ENCODE data around the gene TOGARAM2.

TOGARAM2 gene

GRCh38 chr2:29064746-29065067 is 83.6 kb downstream of the TOGARAM2 start:
- Histone ChIP-seq H2AK5ac (ENCODE audit: low read length) (no peak overlapping the region), H3K23ac (ENCODE audit: low read length) (no peak overlapping the region), H4K8ac (ENCODE audit: low read depth, low read length) (no peak overlapping the region), H3K18ac (ENCODE audit: low read length) (no peak overlapping the region), H3K4ac (ENCODE audit: low read depth, low read length) (no peak overlapping the region), H3K27ac (ENCODE audit: low read depth, low read length) (no peak overlapping the region), H4K91ac (ENCODE audit: low read depth, low read length) (no peak overlapping the region), H3K4me3 (ENCODE audit: low read depth, low read length) (no peak overlapping the region), H2BK5ac (ENCODE audit: low read depth, low read length, poor library complexity) (no peak overlapping the region), H3K27me3 (ENCODE audit: insufficient read depth, low read length) (no peaks in the 10 kb centered on the region), H3K79me1 (ENCODE audit: low read length) (no peaks in the 10 kb centered on the region), H3K4me1 (ENCODE audit: control insufficient read depth in 1 of 2, insufficient read depth in 2 of 2, low read length in 2 of 2) (no peaks in the 10 kb centered on the region), H3K9ac (ENCODE audit: low read length) (no peak overlapping the region), H3K4me2 (ENCODE audit: low read length) (no peak overlapping the region), H2BK12ac (ENCODE audit: low read length) (no peak overlapping the region), H3K79me2 (ENCODE audit: control insufficient read depth, insufficient read depth, low read length, poor library complexity) (no peaks in the 10 kb centered on the region), H3K9me3 (ENCODE audit: insufficient read depth, low read depth, low read length) (peaks cover 4% of the 10 kb centered on the region), H3K14ac (ENCODE audit: low read length) (no peak overlapping the region), H3K36me3 (ENCODE audit: control insufficient read depth in 1 of 2, insufficient read depth in 2 of 2, low read length in 2 of 2) (no peaks in the 10 kb centered on the region), H2AFZ (ENCODE audit: insufficient read depth, low read length, poor library complexity) (no peak overlapping the region), H4K12ac (ENCODE audit: low read depth, low read length) (no peak overlapping the region), H2BK120ac (ENCODE audit: insufficient read depth, low read length, poor library complexity) (no peak overlapping the region)
- no peak for DNase-seq
- no CpG with 5 or more reads among the region's 11 CpGs for WGBS (ENCODE audit: extremely low coverage, insufficient coverage, insufficient read length)

- H2AK5ac ChIP-seq (ENCODE audit: low read length), result no peak overlapping the region
- no peaks in the 10 kb centered on the region for H3K4me1 ChIP-seq (ENCODE audit: control insufficient read depth in 1 of 2, insufficient read depth in 2 of 2, low read length in 2 of 2)
- no peak overlapping the region for H3K9ac ChIP-seq (ENCODE audit: low read length)
- H3K4ac ChIP-seq (ENCODE audit: low read depth, low read length), result no peak overlapping the region
- H3K14ac ChIP-seq (ENCODE audit: low read length), result no peak overlapping the region
- H3K9me3 ChIP-seq (ENCODE audit: insufficient read depth, low read depth, low read length), result peaks cover 4% of the 10 kb centered on the region
- no peak overlapping the region for H2BK120ac ChIP-seq (ENCODE audit: insufficient read depth, low read length, poor library complexity)
- H3K4me2 ChIP-seq (ENCODE audit: low read length), result no peak overlapping the region
- no CpG with 5 or more reads among the region's 10 CpGs for WGBS (ENCODE audit: extremely low coverage, insufficient coverage, insufficient read length)
- H3K27ac ChIP-seq (ENCODE audit: low read depth, low read length), result no peak overlapping the region
- no peaks in the 10 kb centered on the region for H3K79me1 ChIP-seq (ENCODE audit: low read length)
- no peak overlapping the region for H4K8ac ChIP-seq (ENCODE audit: low read depth, low read length)
- H3K79me2 ChIP-seq (ENCODE audit: control insufficient read depth, insufficient read depth, low read length, poor library complexity), result no peaks in the 10 kb centered on the region
- no peak for DNase-seq
- no peak overlapping the region for H2AFZ ChIP-seq (ENCODE audit: insufficient read depth, low read length, poor library complexity)
- no peak overlapping the region for H2BK5ac ChIP-seq (ENCODE audit: low read depth, low read length, poor library complexity)
- no peak overlapping the region for H2BK12ac ChIP-seq (ENCODE audit: low read length)
- no peak overlapping the region for H3K18ac ChIP-seq (ENCODE audit: low read length)
- no peak overlapping the region for H4K12ac ChIP-seq (ENCODE audit: low read depth, low read length)
- H3K27me3 ChIP-seq (ENCODE audit: insufficient read depth, low read length), result no peaks in the 10 kb centered on the region
- H3K4me3 ChIP-seq (ENCODE audit: low read depth, low read length), result no peak overlapping the region
- no peaks in the 10 kb centered on the region for H3K36me3 ChIP-seq (ENCODE audit: control insufficient read depth in 1 of 2, insufficient read depth in 2 of 2, low read length in 2 of 2)
- no peak overlapping the region for H3K23ac ChIP-seq (ENCODE audit: low read length)
- no peak overlapping the region for H4K91ac ChIP-seq (ENCODE audit: low read depth, low read length)
Measured at GRCh38 chr2:29065068-29065811, 84.1 kb downstream of the TOGARAM2 start.

- no CpG with 5 or more reads among the region's 8 CpGs for WGBS (ENCODE audit: extremely low coverage, insufficient coverage, insufficient read length)
- Histone ChIP-seq H3K4ac (ENCODE audit: low read depth, low read length) (no peak overlapping the region), H3K23ac (ENCODE audit: low read length) (no peak overlapping the region)
Measured at GRCh38 chr2:29066271-29066860, 85.3 kb downstream of the TOGARAM2 start.

GRCh38 chr2:29066997-29067605 is 86.0 kb downstream of the TOGARAM2 start:
- no CpG with 5 or more reads among the region's 7 CpGs for WGBS (ENCODE audit: extremely low coverage, insufficient coverage, insufficient read length)
- Histone ChIP-seq H4K91ac (ENCODE audit: low read depth, low read length) (no peak overlapping the region), H3K79me1 (ENCODE audit: low read length) (no peaks in the 10 kb centered on the region), H2BK12ac (ENCODE audit: low read length) (no peak overlapping the region), H4K8ac (ENCODE audit: low read depth, low read length) (no peak overlapping the region), H3K18ac (ENCODE audit: low read length) (no peak overlapping the region), H3K36me3 (ENCODE audit: control insufficient read depth in 1 of 2, insufficient read depth in 2 of 2, low read length in 2 of 2) (no peaks in the 10 kb centered on the region), H3K14ac (ENCODE audit: low read length) (no peak overlapping the region), H3K4ac (ENCODE audit: low read depth, low read length) (no peak overlapping the region), H2BK5ac (ENCODE audit: low read depth, low read length, poor library complexity) (no peak overlapping the region), H3K23ac (ENCODE audit: low read length) (no peak overlapping the region), H3K9me3 (ENCODE audit: insufficient read depth, low read depth, low read length) (peaks cover 4% of the 10 kb centered on the region), H3K4me2 (ENCODE audit: low read length) (no peak overlapping the region), H3K27me3 (ENCODE audit: insufficient read depth, low read length) (no peaks in the 10 kb centered on the region), H2AFZ (ENCODE audit: insufficient read depth, low read length, poor library complexity) (no peak overlapping the region), H3K4me1 (ENCODE audit: control insufficient read depth in 1 of 2, insufficient read depth in 2 of 2, low read length in 2 of 2) (no peaks in the 10 kb centered on the region), H3K79me2 (ENCODE audit: control insufficient read depth, insufficient read depth, low read length, poor library complexity) (no peaks in the 10 kb centered on the region), H2BK120ac (ENCODE audit: insufficient read depth, low read length, poor library complexity) (no peak overlapping the region), H3K9ac (ENCODE audit: low read length) (no peak overlapping the region), H3K27ac (ENCODE audit: low read depth, low read length) (no peak overlapping the region), H2AK5ac (ENCODE audit: low read length) (no peak overlapping the region), H3K4me3 (ENCODE audit: low read depth, low read length) (peak overlapping the region; percentile 49), H4K12ac (ENCODE audit: low read depth, low read length) (no peak overlapping the region)
- no peak for DNase-seq

More at GRCh38 chr2:29066271-29066860, 85.3 kb downstream of the TOGARAM2 start:
- DNase-seq, result peak in 1 of 2 donors; percentile 54
- Histone ChIP-seq H3K36me3 (ENCODE audit: control insufficient read depth in 1 of 2, insufficient read depth in 2 of 2, low read length in 2 of 2) (no peaks in the 10 kb centered on the region), H3K18ac (ENCODE audit: low read length) (no peak overlapping the region), H2BK120ac (ENCODE audit: insufficient read depth, low read length, poor library complexity) (no peak overlapping the region), H3K27ac (ENCODE audit: low read depth, low read length) (no peak overlapping the region), H4K91ac (ENCODE audit: low read depth, low read length) (no peak overlapping the region), H2AK5ac (ENCODE audit: low read length) (no peak overlapping the region), H3K9ac (ENCODE audit: low read length) (no peak overlapping the region), H3K4me3 (ENCODE audit: low read depth, low read length) (no peak overlapping the region), H2BK5ac (ENCODE audit: low read depth, low read length, poor library complexity) (no peak overlapping the region), H3K4me1 (ENCODE audit: control insufficient read depth in 1 of 2, insufficient read depth in 2 of 2, low read length in 2 of 2) (no peaks in the 10 kb centered on the region), H2BK12ac (ENCODE audit: low read length) (no peak overlapping the region), H3K79me1 (ENCODE audit: low read length) (no peaks in the 10 kb centered on the region), H3K27me3 (ENCODE audit: insufficient read depth, low read length) (no peaks in the 10 kb centered on the region), H4K8ac (ENCODE audit: low read depth, low read length) (no peak overlapping the region), H3K14ac (ENCODE audit: low read length) (no peak overlapping the region), H2AFZ (ENCODE audit: insufficient read depth, low read length, poor library complexity) (no peak overlapping the region), H3K4me2 (ENCODE audit: low read length) (no peak overlapping the region), H3K9me3 (ENCODE audit: insufficient read depth, low read depth, low read length) (peaks cover 4% of the 10 kb centered on the region), H3K79me2 (ENCODE audit: control insufficient read depth, insufficient read depth, low read length, poor library complexity) (no peaks in the 10 kb centered on the region), H4K12ac (ENCODE audit: low read depth, low read length) (no peak overlapping the region)
